GM12873 (cell line): ENCODE measurements around the gene TDRD10.

Source experiments
- TF ChIP-seq, protein P1 (sequence below): IDR thresholded peaks from 2 replicates; pipeline ENCODE4 v1.5.1; 2012; ENCODE audit warnings: low read depth, mild to moderate bottlenecking, moderate library complexity, low read length, control low read depth; ENCODE audit not compliant: insufficient read depth; ENCODE audit errors: missing control alignments

Gene TDRD10

DNA sequence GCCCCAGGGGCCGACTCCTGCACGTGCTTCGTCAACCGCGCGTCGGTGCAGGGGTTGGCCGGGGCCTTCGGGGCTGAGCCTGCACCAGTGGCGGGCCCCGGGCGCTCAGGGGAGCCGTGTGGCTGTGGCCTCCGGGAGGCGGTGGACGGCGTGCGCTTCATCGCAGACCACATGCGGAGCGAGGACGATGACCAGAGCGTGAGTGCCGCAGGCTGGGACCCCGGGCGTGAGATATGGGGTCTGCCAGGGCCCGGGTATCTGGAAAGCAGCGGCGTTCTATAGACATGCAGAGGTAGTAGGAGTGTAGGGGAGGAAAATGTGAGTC is 69.9 kb downstream of the TDRD10 start:
- TF ChIP-seq, protein P1, sequence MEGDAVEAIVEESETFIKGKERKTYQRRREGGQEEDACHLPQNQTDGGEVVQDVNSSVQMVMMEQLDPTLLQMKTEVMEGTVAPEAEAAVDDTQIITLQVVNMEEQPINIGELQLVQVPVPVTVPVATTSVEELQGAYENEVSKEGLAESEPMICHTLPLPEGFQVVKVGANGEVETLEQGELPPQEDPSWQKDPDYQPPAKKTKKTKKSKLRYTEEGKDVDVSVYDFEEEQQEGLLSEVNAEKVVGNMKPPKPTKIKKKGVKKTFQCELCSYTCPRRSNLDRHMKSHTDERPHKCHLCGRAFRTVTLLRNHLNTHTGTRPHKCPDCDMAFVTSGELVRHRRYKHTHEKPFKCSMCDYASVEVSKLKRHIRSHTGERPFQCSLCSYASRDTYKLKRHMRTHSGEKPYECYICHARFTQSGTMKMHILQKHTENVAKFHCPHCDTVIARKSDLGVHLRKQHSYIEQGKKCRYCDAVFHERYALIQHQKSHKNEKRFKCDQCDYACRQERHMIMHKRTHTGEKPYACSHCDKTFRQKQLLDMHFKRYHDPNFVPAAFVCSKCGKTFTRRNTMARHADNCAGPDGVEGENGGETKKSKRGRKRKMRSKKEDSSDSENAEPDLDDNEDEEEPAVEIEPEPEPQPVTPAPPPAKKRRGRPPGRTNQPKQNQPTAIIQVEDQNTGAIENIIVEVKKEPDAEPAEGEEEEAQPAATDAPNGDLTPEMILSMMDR, result no peak

DNA sequence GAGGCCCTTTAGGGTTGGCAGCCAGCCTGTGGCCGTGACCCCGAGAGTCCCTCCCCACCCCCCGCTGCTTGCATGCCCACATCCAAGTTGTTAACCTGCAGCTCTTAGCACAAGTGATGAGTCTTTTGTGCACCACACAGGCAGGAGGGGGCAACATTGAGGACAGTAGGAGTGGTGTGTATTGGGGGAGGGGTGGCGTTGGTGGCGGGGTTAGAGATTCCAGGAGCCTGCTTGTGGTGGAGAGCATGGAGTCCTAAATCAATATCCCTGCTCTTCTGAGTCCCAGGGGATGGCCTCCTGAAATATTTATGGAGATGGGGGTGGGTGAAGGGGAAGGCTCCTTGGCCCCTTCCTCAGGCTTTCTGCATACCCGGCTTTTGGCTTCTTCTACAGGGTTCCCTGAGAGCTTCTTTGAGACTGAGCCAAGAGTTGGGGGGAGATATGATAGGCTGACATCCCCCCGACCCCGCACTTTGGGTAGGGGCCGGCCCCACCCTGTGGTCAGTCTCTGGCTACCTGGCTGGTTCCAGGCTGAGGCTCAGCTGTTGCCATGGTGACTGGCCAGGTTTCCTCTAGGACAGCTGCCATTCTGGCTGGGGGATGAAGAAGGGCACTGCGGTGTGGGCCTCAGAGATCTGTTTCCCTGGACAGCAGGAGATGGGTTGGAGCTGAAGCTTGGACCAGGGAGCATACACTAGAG is 70.6 kb downstream of the TDRD10 start:
- TF ChIP-seq, protein P1, result no peak

DNA sequence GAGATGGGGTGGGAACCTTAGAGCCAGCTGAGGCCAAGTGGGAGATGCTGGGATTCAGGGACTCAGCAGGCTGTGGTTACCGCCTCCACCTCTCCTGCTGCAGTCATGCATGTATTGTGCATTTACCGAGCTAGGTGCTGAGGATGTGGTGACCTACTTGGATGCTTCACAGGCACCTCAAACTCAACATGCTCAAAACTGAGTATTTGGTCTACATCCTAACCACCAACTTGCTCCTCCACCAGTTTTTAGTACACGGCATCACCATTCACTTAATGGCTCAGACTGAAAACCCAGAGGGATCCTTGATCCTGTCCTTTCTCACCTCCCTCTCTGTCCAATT is 71.1 kb downstream of the TDRD10 start:
- TF ChIP-seq, protein P1, result no peak

DNA sequence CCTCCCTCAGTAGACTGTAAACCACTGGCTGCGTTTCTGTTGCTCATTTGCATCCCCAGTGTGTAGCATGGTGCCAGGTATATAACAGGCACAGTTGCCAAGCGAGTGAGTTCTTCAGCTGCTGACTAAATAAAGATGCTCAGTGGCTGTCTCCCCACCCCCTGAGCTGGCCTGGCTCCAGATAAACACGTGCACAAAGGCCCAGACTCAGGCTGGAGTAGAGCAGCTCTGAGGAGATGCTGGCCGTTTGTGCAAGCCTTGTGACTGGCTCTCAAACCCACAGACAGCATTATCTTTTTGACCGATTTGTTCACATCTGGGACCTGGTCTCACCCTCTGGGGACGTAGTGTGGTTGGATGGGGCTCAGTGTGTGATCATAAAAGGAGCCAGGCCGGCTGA is 72.7 kb downstream of the TDRD10 start:
- TF ChIP-seq, protein P1, result no peak

DNA sequence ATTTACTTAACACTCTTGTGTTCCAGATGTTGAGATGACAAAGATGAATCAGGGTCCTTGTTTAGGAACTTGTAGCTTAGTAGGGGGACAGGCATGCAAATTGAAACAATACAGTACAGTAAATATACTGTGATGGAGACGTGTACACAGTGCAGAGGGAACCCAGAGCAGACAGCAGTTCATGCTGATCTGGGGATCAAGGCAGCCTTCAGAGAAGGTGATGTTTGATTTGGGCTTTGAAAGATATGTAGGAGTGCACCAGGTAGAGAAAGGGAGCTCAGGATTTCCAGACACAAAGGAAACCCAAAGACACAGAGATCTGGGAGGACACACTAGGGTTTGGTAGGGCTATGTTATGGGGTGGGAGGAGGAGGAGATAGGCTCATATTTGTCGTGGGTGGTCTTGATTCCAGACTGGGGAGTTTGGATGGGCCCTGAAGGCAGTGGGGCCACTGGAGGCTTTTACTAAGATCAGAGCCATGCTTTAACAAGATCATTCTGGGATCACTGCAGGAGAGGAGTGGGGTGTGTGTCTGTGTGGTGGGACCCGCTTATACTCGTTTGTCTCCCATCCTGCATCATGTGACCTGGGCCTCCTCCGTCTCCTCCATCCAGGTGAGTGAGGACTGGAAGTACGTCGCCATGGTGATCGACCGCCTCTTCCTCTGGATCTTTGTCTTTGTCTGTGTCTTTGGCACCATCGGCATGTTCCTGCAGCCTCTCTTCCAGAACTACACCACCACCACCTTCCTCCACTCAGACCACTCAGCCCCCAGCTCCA is 73.3 kb downstream of the TDRD10 start:
- TF ChIP-seq, protein P1, result no peak

DNA sequence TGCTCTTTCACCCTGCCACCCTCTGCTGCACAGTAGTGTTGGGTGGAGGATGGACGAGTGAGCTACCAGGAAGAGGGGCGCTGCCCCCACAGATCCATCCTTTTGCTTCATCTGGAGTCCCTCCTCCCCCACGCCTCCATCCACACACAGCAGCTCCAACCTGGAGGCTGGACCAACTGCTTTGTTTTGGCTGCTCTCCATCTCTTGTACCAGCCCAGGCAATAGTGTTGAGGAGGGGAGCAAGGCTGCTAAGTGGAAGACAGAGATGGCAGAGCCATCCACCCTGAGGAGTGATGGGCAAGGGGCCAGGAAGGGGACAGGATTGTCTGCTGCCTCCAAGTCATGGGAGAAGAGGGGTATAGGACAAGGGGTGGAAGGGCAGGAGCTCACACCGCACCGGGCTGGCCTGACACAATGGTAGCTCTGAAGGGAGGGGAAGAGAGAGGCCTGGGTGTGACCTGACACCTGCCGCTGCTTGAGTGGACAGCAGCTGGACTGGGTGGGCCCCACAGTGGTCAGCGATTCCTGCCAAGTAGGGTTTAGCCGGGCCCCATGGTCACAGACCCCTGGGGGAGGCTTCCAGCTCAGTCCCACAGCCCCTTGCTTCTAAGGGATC is 74.0 kb downstream of the TDRD10 start:
- TF ChIP-seq, protein P1, result no peak

DNA sequence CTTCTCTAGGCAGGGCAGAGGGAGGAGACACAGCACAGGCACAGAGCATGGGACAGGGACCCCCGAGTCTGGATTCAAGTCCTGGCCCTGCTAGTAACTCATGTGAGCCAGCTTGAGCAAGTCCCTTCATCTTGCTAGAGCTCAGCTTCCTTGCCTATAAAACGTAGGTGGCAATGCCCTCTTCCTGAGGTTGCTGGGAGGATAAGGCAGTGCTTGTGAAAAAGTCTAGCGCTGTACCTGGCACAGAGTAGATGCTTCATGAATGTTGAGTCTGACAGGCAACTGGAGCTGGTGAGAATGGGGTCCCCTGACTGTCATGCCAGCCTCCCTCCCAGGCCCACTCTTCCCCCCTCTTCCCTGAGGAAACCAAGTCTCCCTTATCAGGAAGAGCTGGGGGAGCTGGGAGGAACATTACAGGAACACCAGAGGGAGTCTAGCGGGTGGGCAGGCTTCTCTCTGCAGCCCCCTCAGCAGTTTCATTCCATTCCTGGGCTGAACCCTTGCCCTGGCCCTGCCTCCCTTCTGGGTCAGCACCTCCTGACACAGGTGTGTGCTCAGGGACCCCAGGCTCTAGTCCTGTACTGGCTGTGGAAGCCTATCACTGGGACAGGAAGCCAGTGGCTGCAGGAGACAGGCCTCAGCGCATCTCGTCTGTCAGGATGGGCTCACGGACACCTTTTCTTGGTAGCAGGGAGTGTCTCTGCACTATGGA is 75.5 kb downstream of the TDRD10 start:
- TF ChIP-seq, protein P1, result no peak
